K562 (cell line): ENCODE data around the gene LRRC51. TPM values are rescaled to one million over a fixed set of nuclear protein-coding genes. Genes with fewer than 3 reads are reported as not detected.

Experiments used
- ASH1L ChIP-seq: fragments of 450-650 bp; IDR thresholded peaks from 2 replicates; pipeline ENCODE4 v1.6.1; 2018; ENCODE audit warnings: borderline replicate concordance, mild to moderate bottlenecking, low read depth; ENCODE audit not compliant: partially characterized antibody
- CBX3 ChIP-seq, 2 experiments: IDR thresholded peaks; 1 replicate in 1 of 2; 2 replicates in 1 of 2; pipeline ENCODE4 v1.6.1; 2012; ENCODE audit warnings: inconsistent platforms in 2 of 2, low read length in 2 of 2, borderline replicate concordance in 1 of 2, control low read depth in 1 of 2
- GABPA ChIP-seq: fragments of 200-800 bp; sonication (Bioruptor generic); conservative IDR thresholded peaks from 2 replicates; pipeline ENCODE4 v1.6.1; 2016; ENCODE audit warnings: low read depth, missing genetic modification characterization, missing compliant biosample characterization
- NR2C1 ChIP-seq, 2 experiments: fragments of 450-650 bp; IDR thresholded peaks; 2 replicates each; pipeline ENCODE4 v1.6.1; 2017; ENCODE audit warnings: mild to moderate bottlenecking in 2 of 2, antibody characterized with exemption in 1 of 2, inconsistent platforms in 1 of 2, missing compliant biosample characterization in 1 of 2, missing genetic modification characterization in 1 of 2
- SMAD4 ChIP-seq: fragments of 250-450 bp; sonication (Bioruptor Pico); conservative IDR thresholded peaks from 2 replicates; pipeline ENCODE4 v1.8.0; 2021; ENCODE audit warnings: inconsistent platforms, mild to moderate bottlenecking, moderate library complexity
- polyA plus RNA-seq, 8 experiments: library from polyadenylated mRNA; depleted of rRNA in 4 of 8; stranded (reverse) in 5 of 8; unstranded in 3 of 8; fragments of >200 nt; fragmentation: Nextera tagmentation in 2 of 8; fragmentation: Illumina TruSeq in 1 of 8; extraction: Ambion mirVana in 2 of 8; extraction: Trizol in 1 of 8; gene quantifications; 2 replicates each; pipeline versions ENCODE4 v1.2.1 to v1.2.3, GENCODE V29; 2011 to 2014; ENCODE audit warnings: inconsistent platforms in 1 of 8, missing spikeins in 1 of 8
- total RNA-seq, 7 experiments: library from RNA; depleted of rRNA in 6 of 7; stranded (reverse); fragments of >200 nt in 6 of 7; fragmentation: Illumina TruSeq in 2 of 7; extraction: Trizol in 2 of 7; gene quantifications; 2 replicates each; pipeline versions ENCODE4 v1.2.1 to v1.2.3, GENCODE V29; 2011 to 2021; ENCODE audit warnings: low replicate concordance in 1 of 7
- TF ChIP-seq, protein P1 (sequence below): fragments of 450-650 bp; formaldehyde crosslinking; IDR thresholded peaks from 2 replicates; pipeline ENCODE4 v1.4.0; 2020; ENCODE audit warnings: mild to moderate bottlenecking, moderate library complexity
- TF ChIP-seq, protein P2 (sequence below): IDR thresholded peaks from 2 replicates; pipeline ENCODE4 v1.6.1; 2011; ENCODE audit warnings: borderline replicate concordance, low read depth, mild to moderate bottlenecking, moderate library complexity, low read length; ENCODE audit not compliant: insufficient read depth, poor library complexity, severe bottlenecking
- TF ChIP-seq, protein P3 (sequence below): fragments of 250-450 bp; sonication (Bioruptor Pico); IDR thresholded peaks from 2 replicates; pipeline ENCODE4 v1.8.0; 2022; ENCODE audit warnings: moderate library complexity, mild to moderate bottlenecking, inconsistent platforms
- TF ChIP-seq, protein P4 (sequence below): fragments of 450-650 bp; conservative IDR thresholded peaks from 2 replicates; pipeline ENCODE4 v1.6.1; 2016; ENCODE audit warnings: missing genetic modification characterization, low read depth, mild to moderate bottlenecking, missing compliant biosample characterization, moderate library complexity
- TF ChIP-seq, protein P5 (sequence below): sonication (generic); formaldehyde crosslinking; IDR thresholded peaks from 2 replicates; pipeline ENCODE4 v1.5.0; 2020; ENCODE audit warnings: missing genetic modification reagents

The LRRC51 gene
- total and polyA plus RNA-seq, 9 of the 15 experiments (the other 6 are each of a cell fraction or from before 2014, with no cell fraction given) = 4.7 to 10.6 (median 5.6) TPM

DNA sequence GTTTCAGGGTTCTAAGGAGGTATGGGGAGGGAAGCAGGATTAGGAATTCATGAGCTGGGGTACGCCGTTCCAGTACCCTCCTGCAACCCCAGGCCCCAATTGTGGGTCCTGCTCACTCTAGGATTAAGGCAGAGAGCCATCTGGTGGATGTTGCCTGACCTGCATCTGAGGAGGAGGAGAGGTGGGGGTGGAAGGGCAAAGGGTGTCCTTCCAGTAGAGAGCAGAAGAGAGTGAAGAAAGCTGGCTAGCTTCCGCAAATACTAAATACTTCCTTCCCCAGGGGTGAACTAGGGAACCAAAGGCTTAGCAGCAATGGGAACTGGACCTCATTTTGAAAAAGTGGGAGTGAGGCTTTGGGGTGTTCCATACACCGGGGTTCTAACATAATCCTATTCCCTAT is 10.6 kb downstream of the LRRC51 start (continued):
- TF ChIP-seq, protein P1, sequence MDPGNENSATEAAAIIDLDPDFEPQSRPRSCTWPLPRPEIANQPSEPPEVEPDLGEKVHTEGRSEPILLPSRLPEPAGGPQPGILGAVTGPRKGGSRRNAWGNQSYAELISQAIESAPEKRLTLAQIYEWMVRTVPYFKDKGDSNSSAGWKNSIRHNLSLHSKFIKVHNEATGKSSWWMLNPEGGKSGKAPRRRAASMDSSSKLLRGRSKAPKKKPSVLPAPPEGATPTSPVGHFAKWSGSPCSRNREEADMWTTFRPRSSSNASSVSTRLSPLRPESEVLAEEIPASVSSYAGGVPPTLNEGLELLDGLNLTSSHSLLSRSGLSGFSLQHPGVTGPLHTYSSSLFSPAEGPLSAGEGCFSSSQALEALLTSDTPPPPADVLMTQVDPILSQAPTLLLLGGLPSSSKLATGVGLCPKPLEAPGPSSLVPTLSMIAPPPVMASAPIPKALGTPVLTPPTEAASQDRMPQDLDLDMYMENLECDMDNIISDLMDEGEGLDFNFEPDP (CRISPR knock-in tag) = no peak
- TF ChIP-seq, protein P2, sequence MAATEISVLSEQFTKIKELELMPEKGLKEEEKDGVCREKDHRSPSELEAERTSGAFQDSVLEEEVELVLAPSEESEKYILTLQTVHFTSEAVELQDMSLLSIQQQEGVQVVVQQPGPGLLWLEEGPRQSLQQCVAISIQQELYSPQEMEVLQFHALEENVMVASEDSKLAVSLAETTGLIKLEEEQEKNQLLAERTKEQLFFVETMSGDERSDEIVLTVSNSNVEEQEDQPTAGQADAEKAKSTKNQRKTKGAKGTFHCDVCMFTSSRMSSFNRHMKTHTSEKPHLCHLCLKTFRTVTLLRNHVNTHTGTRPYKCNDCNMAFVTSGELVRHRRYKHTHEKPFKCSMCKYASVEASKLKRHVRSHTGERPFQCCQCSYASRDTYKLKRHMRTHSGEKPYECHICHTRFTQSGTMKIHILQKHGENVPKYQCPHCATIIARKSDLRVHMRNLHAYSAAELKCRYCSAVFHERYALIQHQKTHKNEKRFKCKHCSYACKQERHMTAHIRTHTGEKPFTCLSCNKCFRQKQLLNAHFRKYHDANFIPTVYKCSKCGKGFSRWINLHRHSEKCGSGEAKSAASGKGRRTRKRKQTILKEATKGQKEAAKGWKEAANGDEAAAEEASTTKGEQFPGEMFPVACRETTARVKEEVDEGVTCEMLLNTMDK = peak; percentile 24
- TF ChIP-seq GABPA (tag) (peak; percentile 34; the same call in 1 of the 2 replicates), CBX3 (IDR thresholded peaks at IDR 0.05; ENCODE audit: borderline replicate concordance in 1 of 2, low read length in 2 of 2) (no peak), ASH1L (no peak), SMAD4 (CRISPR knock-in tag) (0 out of 2 replicates have a peak, but pooled peaks have one; percentile 19), NR2C1 (IDR thresholded peaks at IDR 0.05) (peak; percentile 75), NR2C1 (tag; IDR thresholded peaks at IDR 0.05) (peak; percentile 85)
- TF ChIP-seq, protein P3, sequence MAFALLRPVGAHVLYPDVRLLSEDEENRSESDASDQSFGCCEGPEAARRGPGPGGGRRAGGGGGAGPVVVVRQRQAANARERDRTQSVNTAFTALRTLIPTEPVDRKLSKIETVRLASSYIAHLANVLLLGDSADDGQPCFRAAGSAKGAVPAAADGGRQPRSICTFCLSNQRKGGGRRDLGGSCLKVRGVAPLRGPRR = no peak
- TF ChIP-seq, protein P4, sequence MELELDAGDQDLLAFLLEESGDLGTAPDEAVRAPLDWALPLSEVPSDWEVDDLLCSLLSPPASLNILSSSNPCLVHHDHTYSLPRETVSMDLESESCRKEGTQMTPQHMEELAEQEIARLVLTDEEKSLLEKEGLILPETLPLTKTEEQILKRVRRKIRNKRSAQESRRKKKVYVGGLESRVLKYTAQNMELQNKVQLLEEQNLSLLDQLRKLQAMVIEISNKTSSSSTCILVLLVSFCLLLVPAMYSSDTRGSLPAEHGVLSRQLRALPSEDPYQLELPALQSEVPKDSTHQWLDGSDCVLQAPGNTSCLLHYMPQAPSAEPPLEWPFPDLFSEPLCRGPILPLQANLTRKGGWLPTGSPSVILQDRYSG (tag) = no peak
- TF ChIP-seq, protein P5, sequence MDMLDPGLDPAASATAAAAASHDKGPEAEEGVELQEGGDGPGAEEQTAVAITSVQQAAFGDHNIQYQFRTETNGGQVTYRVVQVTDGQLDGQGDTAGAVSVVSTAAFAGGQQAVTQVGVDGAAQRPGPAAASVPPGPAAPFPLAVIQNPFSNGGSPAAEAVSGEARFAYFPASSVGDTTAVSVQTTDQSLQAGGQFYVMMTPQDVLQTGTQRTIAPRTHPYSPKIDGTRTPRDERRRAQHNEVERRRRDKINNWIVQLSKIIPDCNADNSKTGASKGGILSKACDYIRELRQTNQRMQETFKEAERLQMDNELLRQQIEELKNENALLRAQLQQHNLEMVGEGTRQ (CRISPR knock-in tag) = no peak
